GM19099 (cell line): ENCODE results near the gene PRRX1.

Experiments used
- POLR2A ChIP-seq: IDR thresholded peaks from 3 replicates; pipeline ENCODE4 v1.6.1; 2011; ENCODE audit warnings: low read depth; ENCODE audit not compliant: insufficient read length; ENCODE audit errors: extremely low read depth

The PRRX1 gene

DNA sequence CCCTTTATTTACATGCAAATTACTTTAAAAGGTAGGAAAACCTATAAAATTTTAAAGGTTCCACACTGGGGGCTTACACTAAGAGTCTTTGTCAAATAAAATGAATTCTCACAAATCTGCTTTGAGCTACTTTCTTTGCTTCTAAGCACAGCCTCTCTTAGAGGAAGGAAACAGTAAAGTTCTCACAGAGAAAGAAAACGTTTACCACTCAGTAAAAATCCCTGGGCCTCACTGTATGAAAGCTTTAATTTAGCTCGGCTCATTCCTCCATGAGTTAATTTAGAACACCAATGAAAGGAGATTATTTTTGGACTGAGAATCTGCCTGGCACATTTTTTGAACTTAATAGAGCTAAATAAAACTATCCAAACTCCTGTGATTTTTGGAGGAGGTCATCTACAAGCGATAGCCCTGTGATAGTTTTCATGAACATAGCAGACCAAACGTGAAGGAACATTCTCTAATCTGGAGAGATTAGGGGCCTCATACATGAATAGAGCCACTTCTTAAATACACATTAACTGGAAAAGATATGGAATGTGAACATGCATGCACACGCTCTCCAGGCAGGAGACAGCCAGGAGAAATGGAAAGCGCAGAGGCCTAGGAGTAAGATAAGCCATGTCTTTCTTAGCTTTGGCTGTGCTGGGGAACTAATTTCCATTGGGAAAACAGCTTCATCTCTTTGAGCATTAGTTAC, 32.8 kb downstream of the PRRX1 start:
- no peak for TF ChIP-seq POLR2A

DNA sequence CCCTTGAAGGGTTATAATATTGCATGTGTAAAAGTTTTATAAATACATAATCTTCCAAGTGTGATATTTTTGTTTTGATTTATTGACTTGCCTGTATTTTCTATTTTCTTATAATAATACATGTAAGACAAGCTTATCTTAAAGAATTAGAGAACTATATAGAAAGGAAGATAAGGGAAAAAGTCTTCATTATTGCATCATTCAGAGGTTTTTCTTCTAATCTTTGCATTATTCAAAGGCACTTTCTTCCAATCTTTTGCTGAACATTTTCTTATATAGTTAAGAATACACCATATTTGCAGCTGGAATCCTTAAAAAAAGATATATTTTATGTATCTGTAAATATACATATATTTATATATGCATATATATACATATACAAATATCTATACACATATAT, 33.4 kb downstream of the PRRX1 start:
- TF ChIP-seq POLR2A: no peak

GRCh38 chr1:170698301-170699275, 34.7 kb downstream of the PRRX1 start:
- no peak for TF ChIP-seq POLR2A

- TF ChIP-seq POLR2A: no peak
These were observed 35.8 kb downstream of the PRRX1 start for GRCh38 chr1:170699696-170700095.

DNA sequence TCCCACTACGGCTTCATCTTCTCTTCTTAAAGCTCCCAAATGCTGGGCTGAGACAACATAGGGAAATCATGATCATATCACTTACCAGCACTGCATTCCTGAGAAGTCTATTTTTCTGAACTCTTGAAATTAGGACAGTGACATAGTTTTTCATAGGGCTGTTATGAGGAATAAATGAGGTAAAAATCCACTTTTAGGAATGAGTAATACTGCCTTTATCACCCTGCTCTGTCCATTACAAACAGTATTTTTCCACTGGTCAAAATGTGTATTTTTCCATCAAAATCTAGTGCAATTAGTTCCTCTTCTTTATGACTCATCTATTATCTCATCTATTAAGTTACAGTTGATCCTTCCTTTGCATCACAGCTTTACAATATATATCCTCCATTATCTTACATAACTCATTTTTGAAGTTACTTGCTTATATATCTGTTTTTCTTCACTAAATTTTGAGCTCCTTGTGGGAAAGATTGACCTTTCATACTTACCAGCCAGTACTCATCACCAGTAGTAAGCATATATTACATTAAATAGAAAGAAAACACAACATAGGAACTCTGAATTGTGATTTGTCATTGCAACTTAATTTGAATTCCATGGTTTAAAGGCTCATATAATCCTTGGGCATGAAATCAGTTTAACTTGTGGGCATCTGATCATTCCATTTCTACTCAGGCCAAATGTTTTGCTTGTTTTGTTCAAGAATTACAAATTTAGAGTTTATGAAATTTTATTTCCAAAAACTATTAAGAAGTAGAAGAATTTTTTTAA, 37.1 kb downstream of the PRRX1 start:
- TF ChIP-seq POLR2A: no peak

- TF ChIP-seq POLR2A: no peak
These were observed 38.0 kb downstream of the PRRX1 start for GRCh38 chr1:170701962-170702361.

DNA sequence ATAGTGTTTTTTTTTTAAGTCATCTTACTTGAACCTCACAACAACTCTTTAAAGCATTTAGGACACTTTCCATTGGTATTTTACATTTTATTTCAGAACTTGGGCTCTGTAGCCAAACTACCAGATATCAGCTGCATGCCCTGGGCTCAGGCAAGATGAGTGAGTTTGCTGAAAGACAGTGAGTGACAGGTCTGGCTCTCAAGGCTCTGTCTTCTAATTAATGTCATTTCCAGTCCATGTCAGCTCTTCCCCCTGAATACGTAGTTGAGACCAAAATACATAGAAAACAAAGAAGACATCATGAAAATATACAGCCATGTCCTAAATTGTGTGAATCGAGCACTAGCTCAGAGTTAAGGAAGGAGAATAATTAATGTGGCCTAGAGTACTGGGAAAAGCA, 39.7 kb downstream of the PRRX1 start:
- TF ChIP-seq POLR2A: no peak

DNA sequence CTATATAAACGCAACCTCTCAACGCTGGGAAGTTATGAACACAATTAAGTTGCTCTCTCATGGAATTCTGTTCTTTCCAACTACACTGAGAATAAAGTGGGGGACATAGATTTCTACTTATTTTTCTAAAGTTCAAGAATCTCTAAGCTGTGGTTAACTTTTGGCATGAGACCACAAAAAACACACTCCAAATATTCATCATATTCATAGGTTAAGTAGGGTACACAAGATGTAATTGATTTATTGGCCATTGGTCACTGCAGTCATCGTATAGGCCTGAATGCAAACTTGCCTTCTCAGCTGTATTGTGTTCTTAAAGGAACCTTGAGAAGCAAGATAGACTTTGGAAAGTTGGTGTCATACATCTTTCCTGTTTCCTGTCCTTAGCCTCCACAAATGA, 40.3 kb downstream of the PRRX1 start:
- no peak for TF ChIP-seq POLR2A

- TF ChIP-seq POLR2A: no peak
These were observed 42.0 kb downstream of the PRRX1 start for GRCh38 chr1:170705981-170706380.

DNA sequence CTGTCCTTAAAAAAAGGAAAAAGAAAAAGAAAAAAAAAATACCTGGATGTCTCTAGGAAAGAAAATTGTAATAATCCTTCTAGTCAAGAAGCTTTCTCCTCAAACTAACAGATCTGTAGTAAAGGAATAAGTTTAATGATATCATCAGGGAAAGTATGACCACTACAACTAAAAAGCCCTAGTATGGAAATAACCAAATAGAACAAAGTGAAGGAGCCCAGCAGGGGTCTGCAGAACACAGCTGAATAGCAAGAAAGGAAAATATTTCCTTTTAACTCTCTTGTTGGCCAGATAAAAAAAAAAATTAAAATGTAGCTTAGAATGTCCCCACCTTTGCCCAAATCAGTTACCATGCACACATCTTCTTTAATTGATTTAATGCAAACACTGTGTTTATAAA, 43.2 kb downstream of the PRRX1 start:
- TF ChIP-seq POLR2A: no peak

DNA sequence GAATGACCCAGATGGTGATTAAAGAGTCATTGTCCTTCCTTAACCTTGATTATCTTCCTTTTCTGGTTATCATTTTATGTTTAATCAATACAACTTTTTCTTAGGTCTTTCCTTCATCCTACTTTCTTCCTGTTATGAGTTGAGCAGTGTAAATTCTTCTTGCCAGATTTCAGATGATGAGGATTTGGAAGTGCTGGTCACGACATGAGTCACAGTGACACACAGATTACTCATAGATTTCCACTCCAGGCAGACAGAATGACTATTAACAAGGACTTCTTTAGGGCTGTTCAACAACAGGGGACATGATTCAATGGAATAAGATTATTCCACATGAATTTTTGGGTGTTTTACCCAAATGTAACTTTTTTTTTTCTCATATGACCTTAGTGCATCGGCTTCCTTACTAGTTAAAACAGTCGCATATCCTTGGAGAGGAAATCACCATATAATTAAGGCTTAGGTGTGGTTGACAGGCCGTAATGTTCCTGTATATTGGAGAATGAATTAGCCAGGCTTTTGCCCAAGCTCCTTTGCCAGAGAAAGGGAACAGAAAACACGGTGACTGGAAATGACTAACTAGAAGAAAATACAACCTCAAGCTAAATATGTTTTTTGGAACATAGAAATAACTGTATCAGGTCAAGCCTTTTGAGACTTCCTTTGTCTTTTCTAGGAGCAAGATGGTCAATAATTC, 44.2 kb downstream of the PRRX1 start:
- TF ChIP-seq POLR2A: no peak

- no peak for TF ChIP-seq POLR2A
These were observed 47.8 kb downstream of the PRRX1 start for GRCh38 chr1:170711682-170712081.

- no peak for TF ChIP-seq POLR2A
These were observed 50.2 kb downstream of the PRRX1 start for GRCh38 chr1:170714163-170714562.

DNA sequence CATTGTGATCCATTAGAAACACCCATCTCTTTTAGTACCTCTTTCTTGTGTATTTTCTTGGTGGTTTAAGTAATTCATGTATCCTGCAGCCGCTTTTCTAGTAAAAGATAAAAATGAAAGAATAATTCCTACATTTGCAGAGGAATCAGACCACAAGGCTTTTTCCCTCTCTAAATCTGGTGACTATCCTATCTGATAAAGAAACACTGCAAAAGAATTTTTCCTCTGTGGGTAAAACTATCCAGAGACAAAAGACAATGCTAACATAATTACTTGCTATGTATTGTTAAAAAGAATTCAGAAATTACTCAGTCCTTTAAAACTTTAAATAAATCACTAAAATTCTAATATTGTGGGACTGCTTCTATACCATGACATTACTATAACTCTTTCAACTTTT, 51.0 kb downstream of the PRRX1 start:
- TF ChIP-seq POLR2A: no peak

DNA sequence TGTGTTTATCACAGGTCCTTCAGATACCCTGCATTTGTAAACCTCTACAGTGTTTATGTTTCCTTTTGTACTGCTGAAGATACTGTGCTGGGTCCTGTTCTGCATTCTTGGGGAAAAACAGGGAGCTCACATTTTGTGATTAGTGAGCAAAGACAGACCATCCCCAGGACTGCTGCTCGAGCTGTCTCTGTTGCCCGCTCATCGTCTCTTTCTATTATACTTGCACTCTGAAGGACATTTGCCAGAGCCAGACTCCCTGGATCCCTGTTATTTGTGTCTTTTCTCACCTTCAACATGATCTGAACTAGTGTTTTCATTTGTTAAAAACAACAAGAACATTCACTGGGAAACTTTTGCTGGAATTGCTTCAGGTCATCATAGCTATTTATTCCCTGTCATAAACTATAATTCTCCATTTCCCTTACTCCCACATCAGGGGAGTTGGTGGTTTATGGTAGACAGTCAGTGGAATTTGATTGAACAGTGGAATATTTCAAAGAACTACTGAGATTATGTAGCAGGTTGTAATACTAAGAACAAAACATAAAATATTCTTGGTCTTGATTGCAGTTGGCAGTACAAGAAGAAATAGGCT, 53.0 kb downstream of the PRRX1 start:
- TF ChIP-seq POLR2A: no peak

GRCh38 chr1:170720661-170721060, 56.7 kb downstream of the PRRX1 start:
- no peak for TF ChIP-seq POLR2A
